T-helper 1 cell treated with Interleukin-12 subunit alpha and Interleukin-12 subunit beta and Interleukin-4 antibody, amounts not matched to agents 30 ng/mL and 1 ng/mL, for 36 hours (primary cell): Measurements from ENCODE around the gene ARHGAP42. TPM values are rescaled to one million over a fixed set of nuclear protein-coding genes. Genes with fewer than 3 reads are reported as not detected.
"Not testable (repeated sequence)": the region's sequence is repeated elsewhere in the genome, so short reads cannot be mapped to it uniquely, and the experiment has no call there.

Experiments
- intact Hi-C: fragments of 100-400 bp; cut with micrococcal nuclease; formaldehyde crosslinking; loops from one replicate; pipeline ENCODE4 v1.15.1; 2024
- total RNA-seq: library from RNA; stranded (reverse); gene quantifications from 2 replicates; pipeline ENCODE4 v1.2.3, GENCODE V29; 2022

Gene ARHGAP42
- total RNA-seq, 1 donor from 2014 or later: 0.25 TPM

DNA sequence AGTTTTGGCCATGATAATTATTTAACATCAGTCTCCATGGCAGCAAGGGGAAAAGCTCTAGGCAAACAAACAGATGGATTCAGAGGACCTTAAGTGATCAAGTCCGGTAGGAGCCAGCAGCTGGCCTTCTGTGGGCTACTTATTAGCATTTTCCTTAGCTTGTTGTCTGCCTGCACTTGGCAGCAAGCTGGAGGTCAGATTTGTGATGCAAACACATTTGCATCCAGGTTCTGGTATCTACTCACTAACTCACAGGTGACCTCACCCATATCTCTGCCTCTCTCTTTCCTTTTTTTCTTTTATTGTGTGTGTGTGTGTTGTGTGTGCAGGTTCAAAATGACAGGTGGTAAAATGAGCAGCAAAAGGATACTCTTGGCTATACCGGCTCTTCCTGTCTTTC is 32.3 kb downstream of the ARHGAP42 start:
- intact Hi-C loops: no loop called here

DNA sequence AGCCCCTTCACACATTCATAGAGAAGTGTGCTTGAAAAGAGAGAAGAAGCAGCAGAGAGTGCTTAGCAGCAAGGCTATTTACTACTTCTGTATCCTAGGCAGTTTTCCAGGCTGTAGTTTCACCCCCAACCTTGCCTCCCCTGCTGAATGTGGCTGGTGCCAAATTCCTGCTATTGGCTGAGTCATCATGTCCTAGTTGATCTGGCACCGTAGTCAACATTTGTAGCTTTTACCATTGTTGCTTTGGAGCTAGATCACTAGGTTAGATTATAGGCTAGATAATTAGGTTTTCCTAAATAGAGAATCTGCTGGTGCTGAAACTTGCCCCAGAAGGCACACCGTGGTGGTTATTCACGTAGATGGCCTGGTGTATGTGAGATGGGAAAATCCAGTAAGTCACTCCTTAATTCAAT is 32.7 kb downstream of the ARHGAP42 start:
- intact Hi-C loops: no loop called here

GRCh38 chr11:100726680-100727079 is 39.6 kb downstream of the ARHGAP42 start:
- intact Hi-C loops: no loop called here

GRCh38 chr11:100727410-100727809 is 40.3 kb downstream of the ARHGAP42 start:
- intact Hi-C loops: no loop called here

DNA sequence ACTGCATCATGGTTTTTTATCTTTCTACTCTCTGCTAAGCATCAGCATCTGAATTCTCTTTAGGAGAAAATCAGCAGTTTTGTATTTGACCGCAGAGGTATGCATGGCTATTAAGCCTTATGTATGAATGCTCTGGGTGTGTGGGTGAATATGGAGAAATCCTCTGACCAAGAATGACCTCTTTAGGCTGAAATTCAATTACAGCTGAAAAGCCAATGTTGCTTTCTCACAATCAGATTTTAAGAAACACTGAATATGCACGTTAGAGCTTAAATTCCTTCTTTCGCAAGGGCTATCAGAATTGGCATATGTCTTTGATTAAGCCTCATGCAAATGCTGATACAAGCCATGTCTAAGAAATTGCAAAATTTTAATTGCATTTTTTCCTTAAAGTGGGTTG is 43.2 kb downstream of the ARHGAP42 start:
- intact Hi-C loops: no loop called here

GRCh38 chr11:100731471-100731870 is 44.4 kb downstream of the ARHGAP42 start:
- intact Hi-C loops: no loop called here

GRCh38 chr11:100732949-100733348 is 45.9 kb downstream of the ARHGAP42 start:
- intact Hi-C loops: no loop called here

DNA sequence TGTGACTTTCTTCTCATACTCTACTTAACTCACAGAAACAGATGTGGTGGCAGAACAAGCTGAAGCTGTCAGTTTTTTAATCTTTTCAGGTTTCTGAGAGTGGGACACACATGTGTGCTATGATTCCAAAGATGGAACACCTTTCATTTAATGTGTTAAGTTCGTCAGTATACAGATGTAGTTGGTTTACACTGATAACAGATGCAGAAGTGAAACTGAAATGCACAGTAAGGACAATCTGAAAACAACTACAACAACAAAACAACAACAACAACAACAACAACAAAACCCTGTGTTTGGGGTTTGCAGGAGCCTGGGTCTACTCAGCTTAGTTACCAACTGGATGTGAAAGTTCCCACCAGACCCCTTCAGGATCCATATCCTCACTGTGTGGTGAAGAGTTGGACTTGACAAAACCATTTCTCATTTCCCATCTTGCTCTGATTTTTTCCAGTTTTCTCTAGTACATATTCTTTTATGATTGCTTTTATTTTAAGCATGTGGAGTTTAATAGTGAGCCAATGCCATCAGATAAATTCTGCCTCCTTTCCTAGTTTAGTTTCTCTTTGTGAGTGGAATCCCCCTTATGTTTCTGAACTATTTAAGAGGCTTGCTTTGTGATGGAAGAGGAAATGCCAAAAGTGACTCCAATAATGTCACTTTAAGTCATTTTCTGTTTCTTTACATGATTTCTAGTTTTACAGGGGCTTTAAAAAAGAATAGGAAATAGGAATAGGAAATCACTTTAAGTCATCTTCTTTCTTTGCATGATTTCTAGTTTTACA is 47.8 kb downstream of the ARHGAP42 start:
- intact Hi-C loops: no loop called here

DNA sequence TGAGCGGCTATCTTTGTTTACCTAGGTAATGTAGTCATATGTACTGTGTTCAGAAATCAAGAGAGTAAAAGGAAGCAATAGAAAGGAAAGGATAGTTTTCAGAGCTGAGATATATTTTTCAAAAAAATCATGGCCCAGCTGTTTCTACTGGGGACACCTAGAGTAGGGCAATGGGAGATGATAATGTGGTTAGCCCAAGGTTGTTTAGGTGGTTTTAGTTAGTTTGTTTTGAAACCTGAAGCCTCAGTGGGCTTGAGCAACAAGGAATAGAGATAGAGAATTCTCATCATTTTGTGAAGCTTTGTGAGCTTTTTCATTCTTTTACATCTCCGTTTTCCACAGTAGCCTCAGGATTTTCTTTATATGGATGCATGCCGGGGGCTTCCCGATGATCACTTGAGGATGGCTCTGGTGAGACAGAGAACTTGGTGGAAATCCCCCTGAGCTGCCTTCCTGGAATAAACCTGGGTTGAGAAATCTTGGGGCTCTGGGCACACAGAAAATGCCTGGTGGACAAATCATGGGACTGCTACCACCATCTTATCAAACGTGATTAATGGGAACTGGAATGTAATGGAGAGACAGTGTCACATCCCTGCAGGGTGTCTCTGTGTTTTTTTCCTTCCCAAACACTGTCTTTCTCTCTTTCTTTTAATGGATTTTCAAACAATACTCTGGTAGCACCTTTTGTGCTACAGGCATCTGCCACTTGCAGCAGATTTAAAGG is 49.0 kb downstream of the ARHGAP42 start:
- intact Hi-C loops: no loop called here

DNA sequence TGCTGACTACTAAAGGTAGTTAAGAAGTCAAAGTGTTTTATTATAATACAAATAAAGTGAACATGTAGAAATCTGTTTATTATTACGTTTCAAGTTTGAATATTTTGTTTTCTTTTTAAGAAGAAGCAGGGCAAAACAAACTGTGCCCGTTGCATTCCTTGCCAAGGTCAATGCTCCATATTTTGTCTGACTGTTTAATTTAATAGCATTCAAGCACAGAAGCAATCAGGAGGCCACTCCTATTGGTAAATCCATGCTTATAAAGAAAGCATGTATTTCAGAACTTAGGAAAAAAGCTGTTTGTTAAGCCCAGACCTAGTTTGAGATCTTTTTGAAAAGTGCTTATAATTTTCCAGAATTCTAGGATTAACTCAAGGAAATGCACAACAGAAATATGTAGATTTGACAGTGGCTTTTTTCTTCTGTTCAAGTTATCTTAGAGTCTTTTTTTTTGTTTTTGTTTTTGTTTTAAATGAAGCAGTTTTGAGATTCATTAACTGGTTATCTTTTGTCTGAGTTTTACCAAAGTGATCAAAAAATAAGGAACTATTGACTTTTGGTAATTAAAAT is 51.7 kb downstream of the ARHGAP42 start:
- intact Hi-C loops: no loop called here

DNA sequence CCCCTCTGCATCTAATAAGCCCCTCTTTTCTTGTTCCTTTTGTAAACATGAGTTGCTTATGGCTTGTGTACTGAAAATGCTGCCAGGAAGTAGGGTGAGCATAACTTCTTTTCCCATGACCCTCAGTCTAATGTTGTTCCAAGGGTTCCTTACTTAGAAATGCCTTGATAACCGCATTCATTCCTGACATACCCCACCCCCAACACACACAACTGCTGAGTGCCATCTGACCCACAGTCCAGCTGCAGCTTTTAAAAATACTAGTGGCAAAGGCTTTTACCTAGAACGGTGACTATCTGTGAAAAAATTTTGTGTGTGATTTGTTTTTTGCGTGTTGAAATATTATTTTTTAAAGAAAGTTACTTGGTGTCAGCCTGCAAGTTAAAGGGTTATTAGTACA is 52.6 kb downstream of the ARHGAP42 start:
- intact Hi-C loops: no loop called here

GRCh38 chr11:100740440-100740839 is 53.4 kb downstream of the ARHGAP42 start:
- intact Hi-C loops: no loop called here

DNA sequence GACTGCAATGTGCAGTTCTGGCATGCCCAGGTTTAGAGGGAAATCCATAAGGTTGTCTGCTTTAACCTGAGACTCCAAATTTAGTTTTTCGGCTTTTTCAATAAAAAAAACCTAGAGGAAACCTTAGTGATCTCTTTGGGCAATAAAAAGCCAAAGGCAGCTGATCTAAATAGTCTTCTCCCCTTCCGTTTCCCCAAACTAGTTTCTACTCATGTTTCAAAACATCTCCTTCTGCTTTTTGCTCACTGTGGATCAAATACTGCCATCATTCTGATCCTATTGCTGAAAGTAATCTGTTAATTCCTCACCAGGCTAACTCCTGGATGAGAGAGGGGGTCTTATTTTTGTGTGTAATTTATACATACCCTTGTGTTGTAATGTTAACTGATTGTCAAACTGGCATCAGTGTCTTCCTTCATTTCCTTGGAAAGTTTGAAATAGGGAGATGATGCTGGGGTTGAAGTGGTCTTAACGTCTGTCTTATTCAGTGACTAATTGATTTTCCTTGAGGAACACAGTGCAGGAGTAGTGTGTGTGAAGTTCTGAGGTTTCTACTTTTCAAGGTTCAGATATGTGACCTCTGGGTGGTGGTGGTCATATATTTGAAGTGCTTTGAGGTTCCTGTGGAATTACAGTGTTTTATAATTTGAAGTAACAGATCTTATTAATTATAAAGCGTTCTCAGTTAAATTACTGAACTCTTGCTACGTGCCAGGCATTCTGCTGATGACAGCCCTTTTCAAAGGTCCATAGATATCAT is 55.0 kb downstream of the ARHGAP42 start:
- intact Hi-C loops: no loop called here

DNA sequence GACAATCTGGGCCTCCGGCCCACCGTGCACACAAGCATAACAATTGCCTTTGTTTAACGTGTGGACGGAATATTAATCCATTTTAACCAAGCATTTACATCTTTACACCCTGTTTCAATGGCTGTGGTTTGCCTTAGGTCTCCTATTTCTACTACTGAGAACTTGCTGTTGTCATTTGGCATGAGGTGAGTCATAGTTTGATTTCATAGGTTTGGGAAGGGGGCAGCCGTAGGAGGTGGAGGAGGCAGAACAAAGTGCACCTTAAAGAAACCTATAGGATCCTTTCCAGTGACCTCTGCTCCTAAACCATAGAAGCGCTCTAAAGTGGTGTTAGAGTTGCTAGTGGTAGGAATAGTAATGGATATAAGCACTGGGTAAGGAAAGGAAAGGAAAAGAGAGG is 59.4 kb downstream of the ARHGAP42 start:
- intact Hi-C loops: no loop called here

DNA sequence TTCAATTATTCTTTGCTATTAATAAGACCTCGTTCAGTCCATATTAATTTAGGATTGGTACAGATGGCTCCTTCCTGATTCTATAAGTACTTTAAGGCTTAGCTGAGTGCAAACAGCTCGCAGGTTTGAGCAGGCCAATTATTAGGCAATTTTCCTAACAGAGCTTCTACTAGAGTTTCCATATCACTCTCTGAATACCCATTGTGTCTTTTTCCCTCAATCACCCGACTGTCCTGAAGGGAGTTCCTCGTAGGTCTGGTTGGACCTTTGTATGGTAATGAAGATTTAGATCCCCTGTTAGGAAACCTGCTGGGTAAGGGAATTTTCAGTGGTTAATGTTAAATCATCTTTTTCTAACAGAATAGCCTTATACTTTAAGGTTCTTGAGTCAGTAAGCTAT is 61.1 kb downstream of the ARHGAP42 start:
- intact Hi-C loops: no loop called here

DNA sequence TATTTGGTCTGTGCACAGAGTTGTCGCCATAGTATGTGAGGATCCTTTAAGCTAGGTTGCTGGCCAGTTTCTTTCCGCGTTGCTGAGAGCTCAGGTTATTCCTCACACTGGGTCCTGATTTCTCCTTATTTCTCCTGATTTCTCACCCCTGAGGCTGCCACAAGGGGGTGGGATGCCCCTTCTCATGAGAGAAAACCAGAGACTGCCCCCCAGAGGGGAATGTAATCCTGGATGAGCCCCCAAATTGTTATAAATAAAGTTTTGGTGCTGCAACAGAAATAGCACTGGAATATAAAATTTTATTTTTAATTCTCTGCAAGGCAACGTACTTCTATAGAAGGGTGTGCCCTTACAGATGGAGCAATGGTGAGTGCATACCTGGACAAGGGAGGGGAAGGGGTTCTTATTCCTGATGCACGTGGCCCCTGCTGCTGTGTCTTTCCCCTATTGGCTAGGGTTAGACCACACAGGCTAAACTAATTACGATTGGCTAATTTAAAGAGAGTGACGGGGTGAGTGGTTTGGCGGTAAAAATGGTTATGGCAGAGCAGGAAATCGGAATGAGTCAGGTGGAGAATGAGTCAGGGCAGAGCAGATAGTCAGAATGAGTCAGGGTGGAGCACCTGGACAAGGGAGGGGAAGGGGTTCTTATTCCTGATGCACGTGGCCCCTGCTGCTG is 62.9 kb downstream of the ARHGAP42 start:
- intact Hi-C loops: not testable (repeated sequence)

GRCh38 chr11:100750566-100750891 is 63.4 kb downstream of the ARHGAP42 start:
- intact Hi-C loops: not testable (repeated sequence)

DNA sequence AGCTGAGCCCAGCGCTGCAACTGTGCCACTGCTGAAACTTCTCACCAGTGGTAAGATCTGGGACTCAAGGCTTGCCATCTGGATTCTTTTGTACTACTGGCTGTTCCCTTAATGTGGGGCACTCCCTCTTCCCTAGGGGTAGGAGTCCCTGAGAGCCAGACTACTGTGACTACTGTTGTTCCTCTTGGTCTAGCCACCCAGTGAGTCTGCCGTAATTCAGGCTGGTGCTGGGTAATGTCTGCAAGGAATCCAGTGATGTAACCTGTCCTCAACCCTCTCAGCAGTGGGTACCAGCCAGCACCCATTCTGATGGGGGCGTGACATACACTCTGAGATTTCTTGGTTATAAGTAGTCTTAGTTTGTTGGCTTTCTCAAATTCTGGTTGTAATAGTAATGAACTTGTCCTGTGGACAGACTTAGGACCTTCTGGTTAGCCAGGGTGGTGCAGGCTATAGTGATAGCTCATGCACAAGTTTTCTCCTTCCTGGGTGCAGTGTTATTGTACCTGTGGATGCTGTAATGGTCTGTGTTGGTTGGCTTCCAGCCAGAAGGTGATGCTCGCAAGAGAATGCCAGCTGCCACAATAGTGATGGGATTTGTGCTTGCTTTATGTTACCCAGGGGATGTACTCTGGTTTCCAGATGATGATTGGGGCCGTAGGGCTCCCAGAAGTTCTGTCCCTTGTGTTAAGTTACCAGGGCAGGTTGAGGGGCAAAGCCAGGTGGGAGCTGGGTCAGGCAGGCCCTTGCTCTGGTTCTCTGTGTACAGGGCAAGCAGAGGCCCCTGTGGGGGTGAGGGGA is 65.5 kb downstream of the ARHGAP42 start:
- intact Hi-C loops: no loop called here

DNA sequence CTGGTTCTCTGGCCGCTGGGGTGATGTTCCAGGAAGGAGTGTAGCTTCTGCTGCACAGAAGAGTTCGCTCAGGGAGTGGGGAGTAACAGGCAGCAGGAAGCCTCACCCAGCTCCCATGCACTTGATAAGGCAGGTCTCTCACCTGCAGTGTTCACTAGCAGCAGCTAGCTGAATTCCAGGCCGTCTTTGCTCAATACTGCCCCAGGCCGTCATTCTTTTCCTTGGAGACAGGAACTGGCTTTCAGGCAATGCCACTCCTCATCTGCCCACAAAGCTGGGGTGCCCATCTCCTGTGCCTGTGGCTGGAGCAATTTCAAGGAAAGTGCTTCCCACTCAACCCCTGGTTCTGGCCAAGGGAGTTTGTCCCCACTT is 66.1 kb downstream of the ARHGAP42 start:
- intact Hi-C loops: no loop called here

- intact Hi-C loops: no loop called here
Observed at GRCh38 chr11:100753571-100753970, 66.5 kb downstream of the ARHGAP42 start.

DNA sequence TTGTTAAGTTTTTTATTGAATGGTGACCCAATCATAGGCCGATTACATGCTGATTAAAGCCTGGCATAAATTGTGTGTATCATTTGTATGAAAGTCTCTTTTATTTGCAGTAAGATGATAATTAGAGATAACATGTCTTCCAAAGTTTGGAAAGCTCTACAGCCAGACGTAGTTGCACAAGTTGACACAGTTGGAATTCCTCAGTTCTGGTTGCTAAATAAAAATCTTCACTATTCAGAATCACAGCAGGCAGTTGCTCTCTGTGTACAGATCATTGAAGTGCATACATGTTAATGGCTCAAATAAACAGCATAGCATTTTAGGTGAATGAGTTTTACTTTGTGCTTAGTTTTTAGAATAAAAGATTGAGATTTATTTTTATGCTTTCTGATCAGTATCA is 69.5 kb downstream of the ARHGAP42 start:
- intact Hi-C loops: no loop called here
